Activated effector memory CD4-positive, alpha-beta T cell treated with Interleukin-2 at 50 U/mL for 16 hours (primary cell): ENCODE data around the gene ZNF740.
"Not testable (repeated sequence)": the region's sequence is repeated elsewhere in the genome, so short reads cannot be mapped to it uniquely, and the experiment has no call there.

ENCODE experiments used
- DNase-seq: peaks from one replicate; pipeline ENCODE4 v3.0.0-alpha.2; 2020

The ZNF740 gene

DNA sequence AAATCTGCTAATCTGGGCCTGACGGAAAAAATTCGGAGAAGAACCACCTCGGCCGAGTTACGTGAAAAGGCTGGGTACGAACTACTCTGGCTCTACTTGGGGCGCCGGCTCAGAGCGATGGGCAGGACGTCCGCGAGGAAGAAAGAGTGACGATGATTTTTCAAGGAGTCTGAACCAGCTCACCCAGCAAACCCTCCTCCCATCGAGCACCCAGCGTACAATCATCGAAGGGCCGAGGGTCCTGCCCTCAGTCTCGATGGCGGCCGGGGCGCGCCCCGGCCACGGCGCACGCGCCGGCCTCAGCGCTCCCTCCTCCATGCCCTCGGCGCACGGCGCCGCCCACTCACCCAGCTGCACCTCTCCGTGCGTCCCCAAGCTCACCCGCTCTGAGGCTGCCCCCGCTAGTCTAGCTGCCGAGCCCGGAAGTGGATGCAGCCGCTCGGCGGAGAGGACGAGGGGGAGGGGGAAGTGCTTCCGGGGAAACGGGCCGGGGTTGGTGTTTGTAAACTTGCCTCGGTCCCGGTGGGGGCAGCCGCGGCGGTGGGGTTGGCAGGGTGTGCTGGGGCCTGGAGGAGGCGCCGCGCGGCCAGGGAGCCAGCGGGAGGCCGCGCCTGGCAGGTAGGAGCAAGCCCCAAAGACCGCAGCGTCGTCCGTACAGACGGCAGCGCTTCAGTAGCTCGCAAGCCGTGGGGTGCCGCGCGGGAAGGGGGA lies at the start of gene ZNF740, which contains the start of gene CSAD:
TSS of gene ZNF740 (plus strand) at position 503 of the 711 bp plus-strand sequence. CDS start 1,262 bp downstream, outside the sequence.
TSS of gene CSAD (minus strand) at position 706 of the 711 bp plus-strand sequence. CDS start 7,455 bp downstream, outside the sequence.
- DNase-seq, result peak; percentile 97

- no peak for DNase-seq
These were observed 48.7 kb upstream of the ZNF740 start for GRCh38 chr12:53131844-53132243.

GRCh38 chr12:53133722-53134121 lies 46.8 kb upstream of the ZNF740 start:
- DNase-seq, result no peak

DNA sequence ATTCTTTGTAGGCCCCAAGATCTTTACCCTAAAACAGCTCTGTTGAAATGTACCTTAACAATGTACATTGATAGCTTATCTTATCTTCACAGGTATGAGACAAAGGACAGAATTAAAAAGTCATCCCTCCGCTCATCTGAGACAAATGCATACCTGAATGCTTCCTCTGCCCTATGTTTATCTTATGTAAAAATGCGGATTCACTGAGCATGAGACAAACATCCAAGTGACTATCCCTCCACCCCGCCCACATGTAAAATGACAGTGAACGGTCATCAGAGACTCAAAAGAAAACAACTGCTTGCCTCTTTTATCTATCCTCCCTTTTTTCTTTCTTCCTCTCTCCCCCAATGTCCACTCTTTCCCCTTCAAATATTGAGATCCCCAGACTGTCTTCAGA lies 37.2 kb upstream of the ZNF740 start:
- DNase-seq, result no peak

DNA sequence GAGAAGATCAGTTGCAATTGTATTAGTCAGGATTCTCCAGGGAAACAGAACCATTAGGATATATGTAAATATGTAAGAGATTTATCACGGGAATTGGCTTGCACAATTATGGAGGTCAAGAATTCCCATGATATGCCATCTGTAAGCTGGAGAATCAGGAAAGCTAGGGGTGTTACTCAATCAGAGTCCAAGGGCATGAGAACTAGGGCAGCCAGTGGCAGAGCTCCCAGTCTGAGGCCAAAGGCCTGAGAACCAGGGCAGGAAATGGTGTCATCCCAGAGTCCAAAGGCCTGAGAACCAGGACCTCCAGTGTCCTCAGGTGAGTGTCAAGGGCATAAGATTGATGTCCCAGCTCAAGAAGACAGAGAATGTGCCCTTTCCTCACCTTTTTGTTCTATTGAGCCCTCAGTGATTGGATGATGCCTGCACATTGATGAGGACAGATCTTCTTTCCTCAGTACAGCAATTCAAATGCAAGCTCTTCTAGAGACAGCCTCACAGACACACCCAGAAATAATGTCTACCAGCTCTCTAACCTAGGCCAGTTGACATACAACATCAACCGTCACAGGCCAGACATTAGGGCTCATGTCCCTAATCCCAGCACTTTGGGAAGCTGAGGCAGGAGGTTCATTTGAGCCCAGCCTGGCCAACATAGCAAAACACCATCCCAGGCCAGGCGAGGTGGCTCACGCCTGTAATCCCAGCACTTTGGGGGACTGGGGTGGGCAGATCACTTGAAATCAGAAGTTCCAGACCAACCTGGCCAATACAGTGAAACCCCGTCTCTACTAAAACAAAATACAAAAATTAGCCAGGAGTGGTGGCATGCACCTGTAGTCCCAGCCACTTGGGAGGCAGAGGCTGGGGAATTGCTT lies 34.9 kb upstream of the ZNF740 start:
- DNase-seq, result no peak

GRCh38 chr12:53147181-53147580 lies 33.3 kb upstream of the ZNF740 start:
- no peak for DNase-seq

GRCh38 chr12:53147653-53148052 lies 32.9 kb upstream of the ZNF740 start:
- no peak for DNase-seq

GRCh38 chr12:53151039-53151438 lies 29.5 kb upstream of the ZNF740 start:
- DNase-seq, result no peak

- no peak for DNase-seq
These were observed 28.1 kb upstream of the ZNF740 start for GRCh38 chr12:53152390-53152789.

- DNase-seq, result peak; percentile 79
These were observed 21.2 kb upstream of the ZNF740 start for GRCh38 chr12:53159195-53159839.

- no peak for DNase-seq
These were observed 20.5 kb upstream of the ZNF740 start for GRCh38 chr12:53160000-53160399.

DNA sequence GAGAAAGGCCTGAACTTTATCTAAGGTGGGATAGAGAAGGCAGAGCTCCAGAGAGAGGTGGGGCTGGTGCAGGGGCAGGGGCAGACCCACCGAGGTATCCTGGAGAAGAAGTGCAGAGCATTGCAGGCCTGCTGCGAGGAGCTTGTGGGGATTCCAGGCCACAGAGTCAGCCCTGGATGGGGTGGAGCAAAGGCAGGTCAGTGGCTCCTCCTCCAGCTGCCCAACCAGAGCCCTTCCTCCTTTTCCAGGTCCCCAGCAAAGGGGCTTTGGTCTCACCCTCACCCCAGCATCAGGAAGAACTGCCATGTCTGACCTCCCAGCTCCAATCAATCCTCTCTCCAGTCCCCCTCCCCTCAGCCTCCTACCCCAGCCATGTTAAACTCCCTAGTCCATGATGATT lies 19.8 kb upstream of the ZNF740 start:
- DNase-seq, result no peak

- no peak for DNase-seq
These were observed 19.2 kb upstream of the ZNF740 start for GRCh38 chr12:53161119-53161911.

DNA sequence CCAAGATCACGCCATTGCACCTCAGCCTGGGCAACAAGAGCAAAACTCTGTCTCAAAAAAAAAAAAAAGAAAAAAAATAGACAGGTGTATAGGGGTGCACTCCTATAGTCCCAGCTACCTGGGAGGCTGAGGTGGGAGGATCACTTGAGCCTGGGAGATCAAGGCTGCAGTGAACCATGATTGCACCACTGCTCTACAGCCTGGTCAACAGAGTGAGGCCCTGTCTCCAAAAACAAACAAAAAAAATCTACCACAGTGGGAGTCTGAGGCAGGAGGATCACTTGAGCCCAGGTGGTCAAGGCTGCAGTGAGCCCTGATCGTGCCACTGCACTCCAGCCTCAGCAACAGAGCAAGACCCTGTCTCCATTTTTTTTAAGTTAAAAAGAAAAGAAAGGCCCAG lies 17.5 kb upstream of the ZNF740 start:
- not testable (repeated sequence) for DNase-seq

- DNase-seq, result no peak
These were observed 13.7 kb upstream of the ZNF740 start for GRCh38 chr12:53166837-53167236.

DNA sequence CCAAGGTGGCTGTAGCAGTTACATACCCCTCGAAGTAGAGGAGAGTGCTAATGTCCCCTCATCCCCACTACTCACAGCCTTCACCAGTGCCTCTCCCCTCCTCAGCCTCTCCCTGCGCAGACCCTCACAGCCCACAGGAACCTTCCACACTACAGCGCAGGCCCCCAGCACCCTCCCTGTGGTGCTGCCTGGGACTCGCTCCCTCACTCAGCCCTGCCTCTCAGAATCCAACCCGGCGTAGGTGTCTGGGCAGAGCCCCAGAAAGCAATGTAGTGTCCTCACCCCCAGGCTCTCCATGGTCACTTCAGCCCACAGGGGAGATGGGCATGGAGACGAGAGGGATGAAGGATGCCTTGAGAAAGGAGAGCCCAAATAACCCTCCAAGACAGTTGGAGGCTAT lies 10.9 kb upstream of the ZNF740 start:
- DNase-seq, result no peak

DNA sequence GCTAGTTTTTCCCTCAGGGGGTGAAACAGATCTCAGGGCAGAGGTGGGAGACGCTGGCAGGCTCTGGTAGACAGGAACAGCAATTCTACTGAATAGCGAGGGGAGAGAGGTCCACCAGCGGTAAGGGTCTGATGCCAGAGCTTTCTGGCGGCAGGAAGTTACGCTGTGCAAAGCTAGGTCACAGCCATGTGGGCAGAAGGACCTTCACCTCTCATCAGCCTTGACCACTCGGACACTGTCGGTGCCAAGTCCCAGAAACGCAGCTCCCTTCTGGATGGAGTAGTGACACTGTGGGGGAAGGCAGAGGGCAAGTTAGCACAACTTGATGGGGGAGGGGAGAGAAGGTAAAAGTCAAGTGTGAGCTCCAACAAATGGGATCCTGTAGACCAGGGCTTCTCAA lies 10.3 kb upstream of the ZNF740 start:
- no peak for DNase-seq

- DNase-seq, result no peak
These were observed 9.4 kb upstream of the ZNF740 start for GRCh38 chr12:53170876-53171724.

DNA sequence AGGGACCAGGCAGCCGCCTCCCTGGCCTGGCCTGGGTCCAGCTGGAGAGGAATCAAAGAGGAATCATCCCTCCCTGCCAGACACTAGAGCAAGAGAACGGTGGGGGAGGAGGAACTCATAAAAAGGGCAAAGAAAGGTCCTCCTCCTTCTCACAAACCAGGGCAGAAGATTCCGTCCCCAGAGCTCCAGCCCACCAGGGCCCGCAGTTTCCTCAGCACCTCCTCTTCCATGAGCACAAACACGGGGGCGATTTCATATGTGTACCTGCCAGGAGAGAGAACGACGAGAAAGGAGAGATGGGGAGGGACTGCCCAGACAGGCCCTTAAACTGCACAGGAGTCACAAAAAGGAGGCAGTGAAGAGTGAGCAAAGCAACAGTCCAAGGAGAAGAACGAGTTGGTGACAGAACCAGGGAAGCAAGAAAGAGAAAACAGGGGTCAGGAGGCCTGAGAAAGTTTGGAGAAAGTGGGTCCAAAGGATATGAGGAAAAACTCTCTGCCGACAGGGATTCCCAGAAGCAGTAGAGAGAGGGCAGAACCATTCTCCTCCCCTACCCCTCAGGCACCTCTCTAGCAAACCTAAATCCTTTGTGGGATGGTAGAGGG lies 8.7 kb upstream of the ZNF740 start:
- DNase-seq, result no peak

DNA sequence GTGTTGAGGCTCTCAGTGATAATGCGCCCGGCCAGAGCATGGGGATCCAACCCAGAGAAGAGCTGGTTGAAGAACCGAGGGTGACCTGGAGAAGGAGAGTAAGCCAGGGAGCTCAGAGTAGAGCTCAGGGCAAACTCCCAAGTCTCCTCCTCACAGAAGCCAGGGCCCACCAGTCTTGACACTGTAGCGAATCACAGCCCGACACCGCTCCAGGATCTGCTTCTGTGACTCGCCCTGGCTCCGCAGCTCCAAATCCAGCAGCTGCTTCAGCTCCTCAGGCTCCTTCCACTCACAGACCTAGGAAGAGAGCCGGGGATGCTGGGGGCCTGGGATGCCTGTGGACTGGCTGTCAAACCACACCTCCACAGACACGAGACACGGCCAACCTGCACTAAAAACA lies 8.2 kb upstream of the ZNF740 start:
- DNase-seq, result no peak

- DNase-seq, result no peak
These were observed 7.3 kb upstream of the ZNF740 start for GRCh38 chr12:53173085-53173715.
